TTC549 (cell line): ENCODE data around the gene AUTS2.

Experiments used
- FAIRE-seq: peaks from 2 replicates; lab custom pipeline; 2012; peaks lifted over from hg19 to GRCh38; lab: Jason Lieb, UNC

Gene AUTS2

GRCh38 chr7:70082099-70082611 is 483.9 kb downstream of the AUTS2 start:
- FAIRE-seq = no peak

DNA sequence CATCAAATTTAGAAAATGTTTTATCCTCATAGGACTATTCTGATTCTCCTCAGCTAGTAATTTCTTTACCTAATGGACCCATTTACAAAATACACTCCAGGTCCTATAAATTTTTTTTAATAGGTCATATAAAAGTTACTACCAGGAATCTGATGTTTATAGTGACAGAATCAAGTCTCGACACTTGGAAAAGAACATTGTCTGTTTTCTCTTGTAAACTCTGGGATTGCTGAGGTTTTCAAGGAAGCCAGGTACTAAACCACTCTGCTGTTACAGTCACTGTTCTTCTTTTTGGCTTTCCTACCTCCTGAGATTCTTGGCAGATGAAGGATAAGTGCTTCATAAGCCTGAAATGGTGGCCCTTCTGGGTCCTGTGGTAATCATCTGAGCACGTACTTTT is 493.1 kb downstream of the AUTS2 start:
- no peak for FAIRE-seq

DNA sequence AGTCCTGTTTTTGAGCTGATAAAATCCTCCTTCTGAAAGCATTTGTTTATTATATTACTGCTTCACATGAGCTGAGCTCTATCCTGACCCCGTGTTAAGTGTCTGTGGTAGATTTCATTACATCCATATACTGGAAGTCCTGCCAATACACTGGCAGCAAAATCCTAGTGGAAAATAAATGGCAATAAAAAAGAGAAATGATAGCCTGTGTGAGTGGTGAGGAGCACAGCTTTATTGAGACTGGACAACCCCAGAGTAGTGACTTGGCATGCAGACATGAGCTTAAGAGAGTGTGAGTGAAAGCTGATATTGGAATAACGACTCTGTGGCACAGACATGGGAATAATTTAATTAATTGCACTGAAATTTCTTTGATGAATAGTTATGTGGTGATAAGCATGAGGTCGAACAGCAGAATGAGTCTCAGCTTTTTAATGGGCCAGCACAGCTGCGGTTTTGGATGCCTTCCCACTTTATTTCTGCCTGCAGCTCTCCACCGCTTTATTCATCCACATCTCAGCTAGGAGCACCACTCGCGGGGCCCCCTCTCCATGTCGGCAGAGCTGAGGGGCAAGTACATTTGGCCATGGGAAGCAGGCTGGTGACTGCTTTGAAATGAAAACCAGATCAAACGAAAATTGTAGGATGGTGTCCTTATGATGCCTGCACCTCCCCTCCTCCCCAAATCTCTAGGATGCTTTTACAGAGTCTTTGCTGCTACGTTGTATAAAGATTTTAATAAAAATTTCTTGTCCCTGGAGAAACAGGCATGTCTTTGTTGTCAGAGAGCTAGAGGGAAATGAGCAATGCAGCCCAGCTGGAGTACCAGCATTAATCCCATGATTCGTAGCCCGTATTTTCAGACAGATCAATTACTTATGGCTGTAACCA is 494.3 kb downstream of the AUTS2 start:
- no peak for FAIRE-seq

GRCh38 chr7:70093205-70093904 is 495.1 kb downstream of the AUTS2 start:
- FAIRE-seq = no peak

DNA sequence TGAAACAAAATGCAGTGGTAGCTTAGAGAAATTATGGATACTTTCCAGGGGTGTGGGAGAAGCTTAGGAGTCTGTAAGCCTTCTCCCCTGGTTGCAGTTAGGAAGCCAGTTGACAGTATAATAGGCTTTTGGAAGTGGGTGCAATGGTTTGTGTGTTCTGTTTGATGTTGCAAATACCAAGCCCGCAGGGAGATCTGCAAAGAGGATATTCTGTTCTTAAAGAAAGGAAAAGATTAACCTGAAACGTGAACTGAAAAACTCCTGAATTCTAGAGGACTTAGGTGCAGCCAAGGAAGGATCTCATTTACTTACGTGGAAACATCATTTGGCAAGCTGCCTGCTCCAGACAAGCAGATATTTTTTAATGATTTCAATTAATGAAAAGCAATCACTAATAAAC is 496.6 kb downstream of the AUTS2 start:
- no peak for FAIRE-seq

GRCh38 chr7:70097645-70098044 is 499.4 kb downstream of the AUTS2 start:
- no peak for FAIRE-seq

DNA sequence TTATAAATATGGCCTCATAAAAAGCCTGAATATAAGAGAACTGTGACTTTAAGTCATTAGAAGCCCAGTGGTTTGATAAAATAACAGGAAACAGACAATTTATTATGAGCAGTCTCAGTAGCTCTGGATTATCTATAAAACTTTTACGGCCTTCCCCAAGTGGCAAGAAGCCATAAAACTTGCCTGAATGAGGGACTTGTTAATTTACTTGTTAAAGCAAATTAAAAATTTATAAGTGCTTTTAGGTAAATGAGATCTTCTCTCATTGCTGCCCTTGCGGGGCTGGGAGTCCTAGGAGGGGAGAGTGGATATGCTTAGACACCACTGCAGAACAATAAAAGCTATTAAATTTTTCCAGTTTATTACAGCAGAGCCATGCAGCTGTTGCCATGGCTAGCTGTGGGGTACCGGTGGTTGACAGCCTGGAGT is 499.9 kb downstream of the AUTS2 start:
- FAIRE-seq = no peak

- FAIRE-seq = no peak
These were observed 500.8 kb downstream of the AUTS2 start for GRCh38 chr7:70098905-70099672.

DNA sequence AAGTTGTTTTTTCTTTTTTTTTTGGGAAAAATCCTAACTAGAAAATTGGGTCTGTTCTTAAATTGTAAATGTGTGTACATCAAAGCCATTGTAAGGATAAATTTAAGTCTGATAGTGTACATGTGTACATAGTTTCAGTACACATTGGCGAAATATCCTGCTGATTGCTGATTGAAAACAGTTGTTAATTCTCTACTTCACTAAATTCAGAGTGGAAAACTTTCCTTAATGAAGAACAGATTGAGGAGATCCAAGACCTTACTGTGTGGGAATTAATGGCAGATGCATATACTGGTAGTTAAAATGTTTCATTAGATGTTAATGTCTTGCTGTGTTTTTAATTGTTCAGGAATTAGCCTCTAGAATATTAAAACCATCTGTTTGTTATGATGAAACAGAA is 506.0 kb downstream of the AUTS2 start:
- FAIRE-seq = no peak

- FAIRE-seq = no peak
These were observed 514.8 kb downstream of the AUTS2 start for GRCh38 chr7:70113078-70113477.

DNA sequence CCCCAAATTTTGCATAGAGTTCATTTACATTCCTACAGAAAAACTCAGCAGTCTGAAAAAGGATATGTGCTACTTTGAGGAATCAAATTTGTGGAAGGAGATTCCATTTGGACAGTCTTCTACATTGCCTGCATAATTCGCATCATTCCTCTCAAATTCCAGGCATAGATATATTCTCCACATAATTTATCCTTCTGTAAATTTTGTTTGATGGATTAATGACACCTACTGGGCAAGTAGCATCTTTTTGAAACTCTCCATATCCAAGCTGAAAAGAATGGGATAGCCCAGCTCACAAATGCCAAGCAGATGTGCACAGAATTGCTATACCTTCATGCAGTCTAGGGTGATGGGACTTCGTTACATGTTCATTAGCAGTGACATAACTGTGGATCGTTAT is 515.3 kb downstream of the AUTS2 start:
- no peak for FAIRE-seq

DNA sequence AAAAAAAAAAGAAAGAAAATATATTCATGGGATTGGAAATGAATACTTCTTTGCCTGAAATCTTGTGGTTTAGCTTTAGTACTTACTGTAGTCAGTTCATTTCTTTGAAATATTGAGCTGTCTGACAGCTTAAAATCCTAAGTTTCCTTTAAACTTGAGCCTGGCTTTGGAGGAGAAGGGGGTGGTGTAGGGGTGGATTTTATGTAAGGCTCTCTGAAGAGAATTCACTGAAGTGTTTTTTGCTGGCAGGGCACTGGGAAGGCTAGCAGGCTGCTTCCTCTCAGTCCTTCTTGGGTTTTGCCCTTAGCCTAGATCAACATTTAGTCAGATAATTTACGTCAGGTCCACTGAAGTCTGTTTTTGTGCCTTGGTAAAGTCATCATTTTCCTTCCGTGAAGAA is 516.5 kb downstream of the AUTS2 start:
- no peak for FAIRE-seq

GRCh38 chr7:70116244-70116643 is 518.0 kb downstream of the AUTS2 start:
- no peak for FAIRE-seq

- FAIRE-seq = no peak
These were observed 518.6 kb downstream of the AUTS2 start for GRCh38 chr7:70116867-70117266.

DNA sequence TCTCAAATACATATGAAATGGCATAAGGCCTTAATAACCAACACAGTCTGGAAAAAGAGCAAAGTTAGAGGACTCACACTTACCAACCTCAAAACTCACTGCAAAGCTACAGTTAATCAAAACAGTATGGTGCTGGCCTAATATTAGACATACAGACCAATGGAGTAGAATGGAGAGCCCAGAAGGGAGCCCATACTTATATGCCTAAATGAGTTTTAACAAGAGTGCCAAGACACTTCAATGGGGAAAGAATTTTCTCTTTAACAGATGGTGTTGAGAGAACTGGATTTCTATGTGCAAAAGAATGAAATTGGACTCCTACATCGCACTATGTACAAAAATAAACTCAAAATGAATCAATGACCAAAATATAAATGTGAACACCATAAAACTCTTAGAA is 522.6 kb downstream of the AUTS2 start:
- no peak for FAIRE-seq

DNA sequence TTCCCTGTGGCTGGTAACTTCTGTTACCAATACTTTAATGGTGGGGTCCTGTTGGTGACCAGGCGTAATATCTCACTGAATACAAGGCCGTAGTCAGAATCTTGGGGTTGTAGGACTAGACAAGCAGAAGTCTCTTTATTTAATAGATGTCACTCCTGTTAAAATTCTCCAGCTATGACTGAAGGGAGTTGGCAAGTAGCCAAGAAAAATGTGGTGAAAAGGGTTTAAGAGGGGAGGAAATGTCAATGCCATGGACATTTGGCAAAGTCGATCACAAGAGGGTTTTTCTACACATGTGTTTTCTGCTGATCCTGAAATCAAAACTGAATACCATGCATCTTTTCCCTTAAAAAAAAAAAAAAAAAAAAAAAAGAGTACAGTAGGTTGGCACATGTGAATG is 533.5 kb downstream of the AUTS2 start:
- FAIRE-seq = no peak

- no peak for FAIRE-seq
These were observed 534.1 kb downstream of the AUTS2 start for GRCh38 chr7:70132226-70132851.

DNA sequence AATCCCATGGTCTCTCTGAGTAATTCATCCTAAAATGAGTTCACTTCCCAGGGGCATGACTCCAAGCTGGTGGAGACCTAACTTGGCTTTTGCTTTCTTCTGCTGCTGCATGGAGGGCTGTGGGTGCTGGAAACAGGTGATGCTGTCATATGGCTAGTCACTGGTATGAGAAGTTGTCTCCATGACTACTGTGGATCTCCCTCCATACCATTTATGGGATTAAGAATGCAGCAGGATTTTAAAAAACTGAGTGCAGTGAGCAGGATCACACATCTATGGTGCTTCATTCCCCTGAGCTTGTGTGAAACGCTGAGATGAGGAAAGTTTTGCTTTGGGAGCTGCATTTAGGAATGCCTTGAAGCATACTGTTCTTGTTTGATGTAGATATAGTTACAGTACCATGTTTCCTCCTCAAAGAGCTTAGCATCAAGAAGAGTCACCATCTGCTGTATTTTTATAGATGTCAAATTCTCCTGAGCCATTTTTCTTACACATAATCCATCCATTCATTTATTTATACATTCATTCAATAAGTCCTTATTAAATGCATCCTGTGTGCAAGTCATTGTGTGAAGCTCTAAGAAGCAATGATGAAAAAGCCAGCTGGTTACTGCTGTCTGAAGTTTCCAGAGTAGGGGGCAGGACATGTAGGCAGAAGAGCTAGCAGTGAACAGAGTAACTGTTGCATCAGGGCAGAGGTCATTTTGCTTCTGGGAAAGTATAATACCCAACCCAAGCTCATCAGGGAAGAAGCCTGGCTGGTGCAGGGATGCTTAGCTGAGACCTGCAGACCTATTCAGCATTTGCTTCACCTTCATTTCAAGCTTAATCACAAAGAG is 534.8 kb downstream of the AUTS2 start:
- no peak for FAIRE-seq

GRCh38 chr7:70134029-70134770 is 535.9 kb downstream of the AUTS2 start:
- no peak for FAIRE-seq

- no peak for FAIRE-seq
These were observed 537.4 kb downstream of the AUTS2 start for GRCh38 chr7:70135656-70136055.

DNA sequence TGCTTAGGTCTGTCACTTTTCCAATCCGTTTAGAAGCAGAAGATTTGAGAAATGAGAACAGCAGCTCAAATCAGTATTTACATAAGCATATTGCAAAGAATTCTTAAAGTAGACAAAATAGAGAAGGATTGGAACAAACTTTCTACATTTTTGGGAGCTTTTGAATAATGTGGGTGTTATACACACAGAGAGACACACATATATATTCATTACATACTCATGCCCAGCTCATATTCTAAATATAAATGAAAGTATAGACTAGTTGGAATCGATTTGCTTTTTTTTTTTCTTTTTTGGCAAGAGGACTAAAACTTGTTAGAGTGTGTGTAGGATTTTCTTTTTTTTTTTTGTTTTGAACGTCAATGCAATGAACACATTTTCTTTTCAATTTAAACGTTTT is 538.9 kb downstream of the AUTS2 start:
- FAIRE-seq = no peak
